ENCODE results near the gene CD151.
A peak's percentile ranks its signal among the peaks of the same experiment; 100 is the strongest.

- no peak for TF ChIP-seq POLR2A (IDR thresholded peaks at IDR 0.05)
- TF ChIP-seq CTCF (IDR thresholded peaks at IDR 0.05): peak in 1 of 6 experiments; percentile 8
These were observed 37.3 kb downstream of the CD151 start for GRCh38 chr11:870127-870413.

Data from thyroid gland (tissue), 4 donors.